ENCODE measurements around the gene SCD5.

GRCh38 chr4:82710197-82710929 is 88.2 kb downstream of the SCD5 start:
- TF ChIP-seq CTCF (IDR thresholded peaks at IDR 0.05) (no peak), POLR2A (IDR thresholded peaks at IDR 0.05) (no peak)

Measured in right lobe of liver (tissue), 4 donors.